ENCODE data around the gene MGAT4A.
"Not testable (repeated sequence)": the region's sequence is repeated elsewhere in the genome, so short reads cannot be mapped to it uniquely, and the experiment has no call there.

The MGAT4A gene

GRCh38 chr2:98683728-98684127 is 47.2 kb downstream of the MGAT4A start:
- no peaks in the 10 kb centered on the region for H3K9me3 Mint-ChIP-seq
- H3K4me1 Mint-ChIP-seq, result peaks cover 74% of the 10 kb centered on the region
- peak overlapping the region; percentile 92 for H3K27ac Mint-ChIP-seq
- peaks cover 15% of the 10 kb centered on the region for H3K36me3 Mint-ChIP-seq
- no peak overlapping the region for H3K4me3 Mint-ChIP-seq
- H3K27me3 Mint-ChIP-seq, result no peaks in the 10 kb centered on the region

- H3K27me3 Mint-ChIP-seq, result no peaks in the 10 kb centered on the region
- H3K9me3 Mint-ChIP-seq, result no peaks in the 10 kb centered on the region
- peaks cover 35% of the 10 kb centered on the region for H3K36me3 Mint-ChIP-seq
- no peak overlapping the region for H3K4me3 Mint-ChIP-seq
- peaks cover 65% of the 10 kb centered on the region for H3K4me1 Mint-ChIP-seq
- H3K27ac Mint-ChIP-seq, result peak overlapping the region; percentile 31
These were observed 54.2 kb downstream of the MGAT4A start for GRCh38 chr2:98676742-98677141.

- H3K9me3 Mint-ChIP-seq, result peaks cover 15% of the 10 kb centered on the region
- H3K4me3 Mint-ChIP-seq, result peak overlapping the region; percentile 19
- H3K27me3 Mint-ChIP-seq, result no peaks in the 10 kb centered on the region
- H3K36me3 Mint-ChIP-seq, result peaks cover 48% of the 10 kb centered on the region
- peak overlapping the region; percentile 90 for H3K27ac Mint-ChIP-seq
- peaks cover 67% of the 10 kb centered on the region for H3K4me1 Mint-ChIP-seq
These were observed 56.5 kb downstream of the MGAT4A start for GRCh38 chr2:98674233-98674964.

GRCh38 chr2:98669675-98670074 is 61.3 kb downstream of the MGAT4A start:
- Mint-ChIP-seq H3K36me3 (peaks cover 73% of the 10 kb centered on the region), H3K27me3 (no peaks in the 10 kb centered on the region), H3K4me1 (peaks cover 77% of the 10 kb centered on the region), H3K9me3 (peaks cover 22% of the 10 kb centered on the region), H3K4me3 (no peak overlapping the region), H3K27ac (peak overlapping the region; percentile 39)

GRCh38 chr2:98665677-98666076 is 65.3 kb downstream of the MGAT4A start:
- H3K27ac Mint-ChIP-seq, result peak overlapping the region; percentile 96
- H3K36me3 Mint-ChIP-seq, result peaks cover 47% of the 10 kb centered on the region
- peak overlapping the region; percentile 5 for H3K4me3 Mint-ChIP-seq
- no peaks in the 10 kb centered on the region for H3K27me3 Mint-ChIP-seq
- peaks cover 73% of the 10 kb centered on the region for H3K4me1 Mint-ChIP-seq
- peaks cover 14% of the 10 kb centered on the region for H3K9me3 Mint-ChIP-seq

- H3K27ac Mint-ChIP-seq, result peak overlapping the region; percentile 97
- H3K9me3 Mint-ChIP-seq, result peaks cover 19% of the 10 kb centered on the region
- H3K4me1 Mint-ChIP-seq, result peaks cover 76% of the 10 kb centered on the region
- H3K36me3 Mint-ChIP-seq, result peaks cover 46% of the 10 kb centered on the region
- H3K27me3 Mint-ChIP-seq, result no peaks in the 10 kb centered on the region
- H3K4me3 Mint-ChIP-seq, result peak overlapping the region; percentile 74
These were observed 66.6 kb downstream of the MGAT4A start for GRCh38 chr2:98664323-98664722.

GRCh38 chr2:98663511-98664090 is 67.3 kb downstream of the MGAT4A start:
- Mint-ChIP-seq H3K36me3 (peaks cover 40% of the 10 kb centered on the region), H3K9me3 (peaks cover 19% of the 10 kb centered on the region), H3K4me1 (peaks cover 76% of the 10 kb centered on the region), H3K27me3 (no peaks in the 10 kb centered on the region), H3K27ac (peak overlapping the region; percentile 99), H3K4me3 (peak overlapping the region; percentile 90)

GRCh38 chr2:98659491-98659840 is 71.5 kb downstream of the MGAT4A start:
- not testable (repeated sequence) for H3K27me3 Mint-ChIP-seq
- peaks cover 85% of the 10 kb centered on the region for H3K4me1 Mint-ChIP-seq
- peaks cover 12% of the 10 kb centered on the region for H3K9me3 Mint-ChIP-seq
- H3K36me3 Mint-ChIP-seq, result peaks cover 14% of the 10 kb centered on the region
- H3K4me3 Mint-ChIP-seq, result peak overlapping the region; percentile 89
- H3K27ac Mint-ChIP-seq, result peak overlapping the region; percentile 97

GRCh38 chr2:98658816-98659490 is 72.0 kb downstream of the MGAT4A start:
- Mint-ChIP-seq H3K36me3 (peaks cover 16% of the 10 kb centered on the region), H3K9me3 (peaks cover 12% of the 10 kb centered on the region), H3K27me3 (no peaks in the 10 kb centered on the region), H3K27ac (peak overlapping the region; percentile 97), H3K4me3 (peak overlapping the region; percentile 89), H3K4me1 (peaks cover 87% of the 10 kb centered on the region)

- Mint-ChIP-seq H3K9me3 (peaks cover 12% of the 10 kb centered on the region), H3K36me3 (peaks cover 25% of the 10 kb centered on the region), H3K27me3 (no peaks in the 10 kb centered on the region), H3K27ac (peak overlapping the region; percentile 96), H3K4me1 (peaks cover 90% of the 10 kb centered on the region), H3K4me3 (peak overlapping the region; percentile 75)
These were observed 74.1 kb downstream of the MGAT4A start for GRCh38 chr2:98656800-98657199.

GRCh38 chr2:98654699-98655495 is 76.0 kb downstream of the MGAT4A start:
- Mint-ChIP-seq H3K4me1 (peaks cover 91% of the 10 kb centered on the region), H3K36me3 (peaks cover 29% of the 10 kb centered on the region), H3K27ac (peak overlapping the region; percentile 98), H3K27me3 (no peaks in the 10 kb centered on the region), H3K4me3 (peak overlapping the region; percentile 76), H3K9me3 (peaks cover 2% of the 10 kb centered on the region)

GRCh38 chr2:98650998-98651397 is 79.9 kb downstream of the MGAT4A start:
- peaks cover 32% of the 10 kb centered on the region for H3K36me3 Mint-ChIP-seq
- peak overlapping the region; percentile 90 for H3K27ac Mint-ChIP-seq
- peaks cover 69% of the 10 kb centered on the region for H3K4me1 Mint-ChIP-seq
- H3K27me3 Mint-ChIP-seq, result no peaks in the 10 kb centered on the region
- no peaks in the 10 kb centered on the region for H3K9me3 Mint-ChIP-seq
- H3K4me3 Mint-ChIP-seq, result peak overlapping the region; percentile 61

- H3K27me3 Mint-ChIP-seq, result no peaks in the 10 kb centered on the region
- no peak overlapping the region for H3K4me3 Mint-ChIP-seq
- peaks cover 65% of the 10 kb centered on the region for H3K4me1 Mint-ChIP-seq
- no peaks in the 10 kb centered on the region for H3K9me3 Mint-ChIP-seq
- H3K36me3 Mint-ChIP-seq, result peaks cover 32% of the 10 kb centered on the region
- H3K27ac Mint-ChIP-seq, result peak overlapping the region; percentile 66
These were observed 80.9 kb downstream of the MGAT4A start for GRCh38 chr2:98649992-98650375.

- peaks cover 32% of the 10 kb centered on the region for H3K36me3 Mint-ChIP-seq
- peak overlapping the region; percentile 6 for H3K4me3 Mint-ChIP-seq
- H3K27me3 Mint-ChIP-seq, result no peaks in the 10 kb centered on the region
- peaks cover 59% of the 10 kb centered on the region for H3K4me1 Mint-ChIP-seq
- no peaks in the 10 kb centered on the region for H3K9me3 Mint-ChIP-seq
- H3K27ac Mint-ChIP-seq, result peak overlapping the region; percentile 66
These were observed 81.6 kb downstream of the MGAT4A start for GRCh38 chr2:98649135-98649991.

GRCh38 chr2:98648451-98648850 is 82.5 kb downstream of the MGAT4A start:
- Mint-ChIP-seq H3K4me3 (no peak overlapping the region), H3K9me3 (no peaks in the 10 kb centered on the region), H3K36me3 (peaks cover 28% of the 10 kb centered on the region), H3K4me1 (peaks cover 58% of the 10 kb centered on the region), H3K27me3 (no peaks in the 10 kb centered on the region), H3K27ac (no peak overlapping the region)

All from activated naive CD4-positive, alpha-beta T cell treated with anti-CD3 and anti-CD28 coated beads, Interleukin-2, amount 50 U/mL, for 24 hours (primary cell).